Right lobe of liver (tissue), 6 donors: ENCODE results near the gene ARSB. TPM values are rescaled to one million over a fixed set of nuclear protein-coding genes. Genes with fewer than 3 reads are reported as not detected.

Experiments used
- ATAC-seq, 4 donors: fragments of 200-7000 bp; cut with Tn5 transposase; one replicate each; pipeline ENCODE4 v1.9.1; 2020; ENCODE audit warnings: mild to moderate bottlenecking in 4 of 4, moderate library complexity in 4 of 4
- DNase-seq, 3 donors: peaks; one replicate each; pipeline ENCODE4 v3.0.0-alpha.2; 2020
- H3K27ac ChIP-seq, 3 donors: fragments of 200-600 bp; one replicate each; pipeline ENCODE4 v1.8.0; 2022
- H3K27me3 ChIP-seq, 2 donors: fragments of 200-600 bp; one replicate each; pipeline ENCODE4 v1.8.0; 2022
- H3K36me3 ChIP-seq, 4 donors: fragments of 200-600 bp; sonication (generic) in 1 of 4; one replicate each; pipeline versions ENCODE4 v1.5.1 to v1.8.0; 2017 to 2022; ENCODE audit warnings: control low read depth in 1 of 4
- H3K4me1 ChIP-seq, 4 donors: fragments of 200-600 bp; sonication (generic) in 1 of 4; one replicate each; pipeline versions ENCODE4 v1.5.1 to v1.8.0; 2017 to 2022; ENCODE audit warnings: control low read depth in 1 of 4
- H3K4me3 ChIP-seq, 3 donors: fragments of 200-600 bp; one replicate each; pipeline ENCODE4 v1.8.0; 2022
- H3K9me3 ChIP-seq, 4 donors: fragments of 200-600 bp; sonication (generic) in 1 of 4; one replicate each; pipeline versions ENCODE4 v1.5.1 to v1.8.0; 2017 to 2022; ENCODE audit warnings: control low read depth in 1 of 4
- CTCF ChIP-seq, 4 donors: fragments of 200-600 bp in 3 of 4; fragments of 450-650 bp in 1 of 4; IDR thresholded peaks; one replicate each; pipeline versions ENCODE4 v1.5.1 to v1.8.0; 2016 to 2022; ENCODE audit warnings: antibody characterized with exemption in 4 of 4, mild to moderate bottlenecking in 2 of 4
- POLR2A ChIP-seq: fragments of 450-650 bp; IDR thresholded peaks from one replicate; pipeline ENCODE4 v1.6.1; 2017; ENCODE audit warnings: antibody characterized with exemption, mild to moderate bottlenecking
- WGBS: methylation state at CpG from one replicate; pipeline ENCODE4 v1.1.6; 2018; ENCODE audit warnings: low coverage, low lambda C conversion rate; ENCODE audit not compliant: insufficient coverage; ENCODE audit errors: missing lambda C conversion rate; 5-methylcytosine and 5-hydroxymethylcytosine counted together
- intact Hi-C, 2 donors: fragments of 100-400 bp; cut with DNase I; formaldehyde crosslinking; loops; one replicate each; pipeline versions ENCODE4 v1.11.2 to v1.14.1; 2022
- total RNA-seq, 6 experiments: library from RNA; depleted of rRNA in 2 of 6; stranded (reverse); fragments of >200 nt in 2 of 6; fragmentation: NEBNext Ultra II Directional in 3 of 6; extraction: Animal tissue kit (Norgen Biotek cat#: 25700) in 3 of 6; gene quantifications; one replicate each; pipeline versions ENCODE4 v1.1.0 to v1.2.4, GENCODE V29; 2016 to 2023
- donor health status: DM: no; HTN: yes; CAD: no.
- donor health status: DM: no; HTN: no; CAD: no.
- donor health status: DM: no; HTN: no; CAD: no.
- donor health status: DM: no; HTN: yes; CAD: no.
- donor health status: DM: no; HTN: yes; CAD: no.

The ARSB gene
- total RNA-seq, 6 experiments from 2014 or later = 5.0 to 11.7 (median 8.7) TPM

- 56% methylated on average over 2 of the region's 4 CpGs for WGBS
- ATAC-seq (peak in 1 of 4 donors; percentile 70), DNase-seq (no peak)
- intact Hi-C loops = no loop called here
- H3K27ac ChIP-seq = no peak overlapping the region
- no peaks in the 10 kb centered on the region for H3K27me3 ChIP-seq
- no peaks in the 10 kb centered on the region for H3K36me3 ChIP-seq
- H3K4me1 ChIP-seq = no peaks in the 10 kb centered on the region
- no peak overlapping the region for H3K4me3 ChIP-seq
- no peak for TF ChIP-seq POLR2A
- no peak for TF ChIP-seq CTCF (IDR thresholded peaks at IDR 0.05)
- H3K9me3 ChIP-seq = no peaks in the 10 kb centered on the region
These were observed 89.0 kb downstream of the ARSB start for GRCh38 chr5:78896132-78896531.

GRCh38 chr5:78895616-78896015 is 89.5 kb downstream of the ARSB start:
- H3K4me1 ChIP-seq = no peaks in the 10 kb centered on the region
- no peaks in the 10 kb centered on the region for H3K36me3 ChIP-seq
- ATAC-seq = peak in 2 of 4 donors; percentile 31 to 67
- 53% methylated on average over 4 of the region's 4 CpGs for WGBS
- DNase-seq = no peak
- no peaks in the 10 kb centered on the region for H3K9me3 ChIP-seq
- TF ChIP-seq POLR2A (no peak), CTCF (IDR thresholded peaks at IDR 0.05) (no peak)
- intact Hi-C loops = no loop called here
- H3K27ac ChIP-seq = no peak overlapping the region
- no peaks in the 10 kb centered on the region for H3K27me3 ChIP-seq
- H3K4me3 ChIP-seq = no peak overlapping the region

- H3K36me3 ChIP-seq = no peaks in the 10 kb centered on the region
- no peak for ATAC-seq
- H3K9me3 ChIP-seq = no peaks in the 10 kb centered on the region
- DNase-seq = no peak
- H3K27ac ChIP-seq = no peak overlapping the region
- H3K27me3 ChIP-seq = no peaks in the 10 kb centered on the region
- H3K4me3 ChIP-seq = no peak overlapping the region
- no peak for TF ChIP-seq POLR2A
- no peak for TF ChIP-seq CTCF (IDR thresholded peaks at IDR 0.05)
- 78% methylated on average over 4 of the region's 4 CpGs for WGBS
- intact Hi-C loops = no loop called here
- H3K4me1 ChIP-seq = no peaks in the 10 kb centered on the region
These were observed 91.0 kb downstream of the ARSB start for GRCh38 chr5:78893940-78894677.

GRCh38 chr5:78890667-78891379 is 94.3 kb downstream of the ARSB start:
- Histone ChIP-seq H3K4me3 (no peak overlapping the region), H3K27ac (no peak overlapping the region), H3K27me3 (no peaks in the 10 kb centered on the region), H3K9me3 (no peaks in the 10 kb centered on the region), H3K36me3 (no peaks in the 10 kb centered on the region), H3K4me1 (no peaks in the 10 kb centered on the region)
- TF ChIP-seq CTCF (IDR thresholded peaks at IDR 0.05) (no peak), POLR2A (no peak)
- DNase-seq = no peak
- intact Hi-C loops = no loop called here
- peak in 3 of 4 donors; percentile 46 to 63 (median 54) for ATAC-seq
- 34% methylated on average over 3 of the region's 3 CpGs for WGBS
